Measurements from ENCODE around the gene ATP10A. TPM values are rescaled to one million over a fixed set of nuclear protein-coding genes. Genes with fewer than 3 reads are reported as not detected.

The ATP10A gene
- total RNA-seq, 1 experiment from 2014 or later, result 3.9 TPM

DNA sequence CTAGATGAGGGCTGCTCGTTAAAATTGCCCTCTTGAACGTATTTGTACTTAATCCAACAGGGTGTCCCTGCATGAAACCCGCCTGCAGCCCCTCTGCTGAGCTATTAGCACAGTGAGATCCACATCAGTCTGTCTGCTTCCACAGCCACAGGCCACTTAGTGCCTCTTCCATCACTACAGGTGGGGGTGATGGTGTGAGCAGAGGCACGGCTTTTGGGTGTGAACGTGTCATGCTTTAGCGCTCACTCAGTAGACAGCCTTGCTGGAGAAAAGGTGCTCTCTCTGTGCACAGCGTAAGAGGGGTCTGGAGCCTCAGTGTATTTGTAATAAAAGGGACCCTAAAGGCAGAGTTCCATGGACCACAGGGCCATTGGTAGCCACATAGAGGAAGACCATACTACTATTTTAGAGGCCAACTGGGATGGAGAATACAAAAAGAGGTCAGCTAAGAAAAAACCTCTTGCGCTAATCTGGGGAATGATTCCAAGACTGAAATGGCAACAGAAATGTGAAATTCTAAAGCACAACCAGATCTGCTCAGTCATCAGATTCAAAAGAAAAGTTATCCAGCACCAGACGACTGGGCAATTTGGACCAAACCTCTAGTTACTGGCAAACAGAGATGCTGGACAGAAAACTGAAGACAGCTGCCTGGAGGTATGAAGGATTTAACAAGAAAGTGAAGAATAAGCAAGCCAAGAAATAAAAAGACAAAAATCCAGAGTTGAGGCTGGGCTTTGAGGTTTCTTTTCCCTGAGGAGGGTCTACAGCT is 120.2 kb downstream of the ATP10A start:
- Mint-ChIP-seq H3K9me3 (no peaks in the 10 kb centered on the region), H3K36me3 (ENCODE audit: insufficient read depth in 1 of 3, low read depth in 3 of 3) (no peaks in the 10 kb centered on the region), H3K4me3 (no peak overlapping the region), H3K4me1 (peaks cover 2 to 7% of the 10 kb centered on the region in 2 experiments; a peak in 2 of 4 replicates), H3K27ac (no peak overlapping the region), H3K27me3 (ENCODE audit: low read depth) (peaks cover 1% of the 10 kb centered on the region; the same call in 1 of the 2 replicates)
- Histone ChIP-seq H3K27ac (ENCODE audit: insufficient read length, low read depth, low read length) (no peak overlapping the region), H3K23ac (ENCODE audit: insufficient read length, low read depth, low read length) (no peak overlapping the region), H3K4ac (ENCODE audit: low read depth, low read length) (no peak overlapping the region), H3K23me2 (ENCODE audit: insufficient read length, low read depth, low read length, poor library complexity, severe bottlenecking) (no peaks in the 10 kb centered on the region), H2AK5ac (ENCODE audit: insufficient read length, low read length) (no peak overlapping the region), H3K79me1 (ENCODE audit: insufficient read depth, low read depth, low read length, poor library complexity, severe bottlenecking) (no peaks in the 10 kb centered on the region), H3K4me1 (ENCODE audit: insufficient read depth, low read length) (no peaks in the 10 kb centered on the region), H3K27me3 (ENCODE audit: insufficient read depth, low read length) (no peaks in the 10 kb centered on the region), H2BK20ac (ENCODE audit: low read depth, low read length, poor library complexity, severe bottlenecking) (no peak overlapping the region), H4K20me1 (ENCODE audit: control insufficient read depth, insufficient read depth, insufficient read length) (no peaks in the 10 kb centered on the region), H3K4me2 (ENCODE audit: insufficient read depth, insufficient read length, low read length) (no peak overlapping the region), H3K56ac (ENCODE audit: insufficient read length, low read depth, low read length) (no peak overlapping the region), H3K18ac (ENCODE audit: insufficient read length, low read depth, low read length) (no peak overlapping the region), H3K9ac (ENCODE audit: extremely low read depth, insufficient read length, low read length) (no peak overlapping the region), H2AFZ (ENCODE audit: low read length) (no peak overlapping the region), H2BK15ac (ENCODE audit: low read depth, low read length) (no peak overlapping the region), H4K5ac (ENCODE audit: insufficient read length, low read depth, low read length) (no peak overlapping the region), H2BK120ac (ENCODE audit: low read depth, low read length, poor library complexity, severe bottlenecking) (no peak overlapping the region), H3K14ac (ENCODE audit: insufficient read depth, low read length) (no peak overlapping the region; the same call in 1 of the 2 replicates), H4K8ac (replicated peaks; ENCODE audit: insufficient read length, low read depth, low read length) (no peak overlapping the region), H3K9me3 (ENCODE audit: control insufficient read depth, low read depth, low read length) (no peaks in the 10 kb centered on the region), H2BK5ac (ENCODE audit: insufficient read length, low read length) (no peak overlapping the region), H3K79me2 (ENCODE audit: insufficient read depth, low read length) (no peaks in the 10 kb centered on the region), H3T11ph (ENCODE audit: low read length) (no peak overlapping the region), H4K91ac (ENCODE audit: insufficient read length, low read depth, low read length) (no peak overlapping the region), H2BK12ac (ENCODE audit: insufficient read length, low read depth, low read length) (no peak overlapping the region)
- no CpG with 5 or more reads among the region's 9 CpGs for WGBS (ENCODE audit: extremely low coverage, insufficient read length, low lambda C conversion rate)
- no peak for TF ChIP-seq CTCF (conservative IDR thresholded peaks at IDR 0.05)
- DNase-seq, result no peak
